ENCODE measurements around the gene TRIM61. TPM values are rescaled to one million over a fixed set of nuclear protein-coding genes. Genes with fewer than 3 reads are reported as not detected.
"Not testable (repeated sequence)": the region's sequence is repeated elsewhere in the genome, so short reads cannot be mapped to it uniquely, and the experiment has no call there.

The TRIM61 gene
- polyA plus RNA-seq, 2 of the 4 experiments (the other 2 are of a cell fraction) = not detected

- H3K27ac ChIP-seq = no peak overlapping the region
- no peaks in the 10 kb centered on the region for H3K4me1 ChIP-seq
- no peak overlapping the region for H3K4me3 ChIP-seq
- no peak overlapping the region for H3K4me2 ChIP-seq
- ATAC-seq (no peak), FAIRE-seq (no peak), DNase-seq (ENCODE audit: low read depth in 1 of 2, low spot score in 1 of 2) (no peak)
- TF ChIP-seq RNF2 (IDR thresholded peaks at IDR 0.05; ENCODE audit: borderline replicate concordance, low read depth) (no peak), JUNB (IDR thresholded peaks at IDR 0.05) (no peak), NFE2L2 (conservative IDR thresholded peaks at IDR 0.05; ENCODE audit: low read length) (no peak), HOXB5 (CRISPR knock-in tag; IDR thresholded peaks at IDR 0.05) (no peak), HOXA7 (CRISPR knock-in tag; IDR thresholded peaks at IDR 0.05) (no peak), ATOH8 (CRISPR knock-in tag; IDR thresholded peaks at IDR 0.05; ENCODE audit: low read depth) (no peak), JUN (IDR thresholded peaks at IDR 0.05) (no peak), NR3C1 (IDR thresholded peaks at IDR 0.05) (no peak), RCOR1 (IDR thresholded peaks at IDR 0.05; ENCODE audit: low read depth, low read length) (no peak), PHF8 (IDR thresholded peaks at IDR 0.05; ENCODE audit: borderline replicate concordance, low read depth) (no peak), CEBPB (IDR thresholded peaks at IDR 0.05) (no peak), HDAC2 (IDR thresholded peaks at IDR 0.05) (no peak), SREBF2 (IDR thresholded peaks at IDR 0.05) (no peak), FOSB (CRISPR knock-in tag; IDR thresholded peaks at IDR 0.05) (no peak), MAFK (IDR thresholded peaks at IDR 0.05; ENCODE audit: partially characterized antibody) (no peak), ZNF302 (CRISPR knock-in tag; IDR thresholded peaks at IDR 0.05) (no peak)
- ChIA-PET CTCF (no interaction called here), POLR2A (no interaction called here)
- H3K9me3 ChIP-seq = no peaks in the 10 kb centered on the region
- whole genome bisulfite sequencing (ENCODE audit: missing lambda C conversion rate) = 43% methylated on average over 6 of the region's 6 CpGs
Observed at GRCh38 chr4:165005352-165005925, 28.0 kb upstream of the TRIM61 start.

DNA sequence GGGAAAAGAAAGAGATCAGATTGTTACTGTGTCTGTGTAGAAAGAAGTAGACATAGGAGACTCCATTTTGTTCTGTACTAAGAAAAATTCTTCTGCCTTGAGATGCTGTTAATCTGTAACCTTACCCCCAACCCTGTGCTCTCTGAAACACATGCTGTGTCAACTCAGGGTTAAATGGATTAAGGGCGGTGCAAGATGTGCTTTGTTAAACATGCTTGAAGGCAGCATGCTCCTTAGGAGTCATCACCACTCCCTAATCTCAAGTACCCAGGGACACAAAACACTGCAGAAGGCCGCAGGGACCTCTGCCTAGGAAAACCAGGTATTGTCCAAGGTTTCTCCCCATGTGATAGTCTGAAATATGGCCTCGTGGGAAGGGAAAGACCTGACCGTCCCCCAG lies 24.5 kb upstream of the TRIM61 start:
- H3K27ac ChIP-seq; CTCF ChIA-PET; H3K4me2 ChIP-seq; ATAC-seq; DNase-seq (ENCODE audit: low read depth in 1 of 2, low spot score in 1 of 2); H3K9me3 ChIP-seq; H3K4me1 ChIP-seq; FAIRE-seq; POLR2A ChIA-PET; H3K4me3 ChIP-seq: not testable (repeated sequence)
- WGBS (ENCODE audit: missing lambda C conversion rate) = no CpG with 5 or more reads among the region's 4 CpGs

DNA sequence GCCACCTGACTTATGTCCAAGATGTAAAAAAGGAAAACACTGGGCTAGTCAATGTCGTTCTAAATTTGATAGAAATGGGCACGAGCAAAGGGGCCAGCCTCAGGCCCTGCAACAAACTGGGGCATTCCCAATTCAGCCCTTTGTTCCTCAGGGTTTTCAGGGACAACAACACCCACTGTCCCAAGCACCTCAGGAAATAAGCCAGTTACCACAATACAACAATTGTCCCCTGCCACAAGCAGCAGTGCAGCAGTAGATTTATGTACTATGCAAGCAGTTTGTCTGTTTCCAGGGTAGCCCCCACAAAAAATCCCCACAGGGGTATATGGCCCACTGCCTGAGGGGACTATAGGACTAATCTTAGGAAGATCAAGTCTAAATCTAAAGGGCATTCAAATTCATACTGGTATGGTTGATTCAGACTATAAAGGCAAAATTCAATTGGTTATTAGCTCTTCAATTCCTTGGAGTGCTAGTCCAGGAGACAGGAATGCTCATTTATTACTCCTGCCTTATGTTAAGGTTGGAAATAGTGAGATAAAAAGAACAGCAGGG lies 21.1 kb upstream of the TRIM61 start:
- H3K27ac ChIP-seq; DNase-seq (ENCODE audit: low read depth in 1 of 2, low spot score in 1 of 2); H3K4me3 ChIP-seq; H3K4me2 ChIP-seq; CTCF ChIA-PET; POLR2A ChIA-PET; ATAC-seq; FAIRE-seq; H3K4me1 ChIP-seq; H3K9me3 ChIP-seq: not testable (repeated sequence)
- 0% methylated on average over 2 of the region's 2 CpGs for WGBS (ENCODE audit: missing lambda C conversion rate)

DNA sequence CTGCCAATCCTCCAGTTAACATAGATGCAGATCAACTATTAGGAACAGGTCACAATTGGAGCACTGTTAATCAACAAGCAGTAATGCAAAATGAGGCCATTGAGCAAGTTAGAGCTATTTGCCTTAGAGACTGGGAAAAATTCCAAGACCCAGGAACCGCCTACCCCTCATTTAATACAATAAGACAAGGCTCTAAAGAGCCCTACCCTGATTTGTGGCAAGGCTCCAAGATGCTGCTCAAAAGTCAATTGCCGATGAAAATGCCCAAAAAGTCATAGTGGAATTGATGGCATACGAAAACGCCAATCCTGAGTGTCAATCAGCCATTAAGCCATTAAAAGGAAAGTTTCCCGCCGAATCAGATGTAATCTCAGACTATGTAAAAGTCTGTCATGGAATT lies 20.5 kb upstream of the TRIM61 start:
- no peak for TF ChIP-seq RARB (CRISPR knock-in tag; IDR thresholded peaks at IDR 0.05)
- no peak for TF ChIP-seq KDM1A (IDR thresholded peaks at IDR 0.05; ENCODE audit: low read depth)
- TF ChIP-seq PBX3 (IDR thresholded peaks at IDR 0.05) = no peak
- no peak for TF ChIP-seq TFCP2L1 (CRISPR knock-in tag; IDR thresholded peaks at IDR 0.05)
- no peak for TF ChIP-seq RCOR1 (IDR thresholded peaks at IDR 0.05; ENCODE audit: low read depth, low read length)
- TF ChIP-seq RNF2 (IDR thresholded peaks at IDR 0.05; ENCODE audit: borderline replicate concordance, low read depth) = no peak
- no peak for TF ChIP-seq PHF8 (IDR thresholded peaks at IDR 0.05; ENCODE audit: borderline replicate concordance, low read depth)
- no peak for TF ChIP-seq KDM5A (IDR thresholded peaks at IDR 0.05)
- TF ChIP-seq RAD21 (conservative IDR thresholded peaks at IDR 0.05 in 1 of 2, IDR thresholded peaks at IDR 0.05 in 1 of 2) = no peak
- TF ChIP-seq ZSCAN20 (CRISPR knock-in tag; IDR thresholded peaks at IDR 0.05) = no peak
- no peak for TF ChIP-seq BCL3 (IDR thresholded peaks at IDR 0.05)
- TF ChIP-seq HOXB5 (CRISPR knock-in tag; IDR thresholded peaks at IDR 0.05) = no peak
- no peak for TF ChIP-seq POLR2AphosphoS2 (conservative IDR thresholded peaks at IDR 0.05; ENCODE audit: low read length)
- TF ChIP-seq USF2 (IDR thresholded peaks at IDR 0.05) = no peak
- TF ChIP-seq FOXS1 (CRISPR knock-in tag; IDR thresholded peaks at IDR 0.05) = no peak
- no peak for DNase-seq (ENCODE audit: low read depth in 1 of 2, low spot score in 1 of 2)
- H3K4me3 ChIP-seq = no peak overlapping the region
- H3K4me1 ChIP-seq = no peaks in the 10 kb centered on the region
- no peaks in the 10 kb centered on the region for H3K9me3 ChIP-seq
- ChIA-PET CTCF (no interaction called here), POLR2A (no interaction called here)
- no peak overlapping the region for H3K4me2 ChIP-seq
- no peak for FAIRE-seq
- 26% methylated on average over 6 of the region's 6 CpGs for WGBS (ENCODE audit: missing lambda C conversion rate)
- H3K27ac ChIP-seq = no peak overlapping the region
- no peak for ATAC-seq

Measured in A549 (cell line).